Transverse colon (tissue), 4 donors: ENCODE data around the gene ADCY9.

Source experiments
- CTCF ChIP-seq, 5 experiments: fragments of 200-600 bp in 3 of 5; fragments of 450-650 bp in 2 of 5; sonication (generic) in 3 of 5; IDR thresholded peaks; 1 replicate in 2 of 5; 2 replicates in 3 of 5; pipeline ENCODE4 v1.5.1; 2016 to 2017; ENCODE audit warnings: antibody characterized with exemption in 5 of 5, inconsistent platforms in 3 of 5, mild to moderate bottlenecking in 2 of 5, moderate library complexity in 1 of 5
- EP300 ChIP-seq: sonication (generic); formaldehyde crosslinking; IDR thresholded peaks from one replicate; pipeline ENCODE4 v1.6.1; 2017; ENCODE audit warnings: antibody characterized with exemption, low read depth
- POLR2A ChIP-seq: fragments of 450-650 bp; IDR thresholded peaks from one replicate; pipeline ENCODE4 v1.6.1; 2016; ENCODE audit warnings: antibody characterized with exemption, mild to moderate bottlenecking, moderate library complexity
- POLR2AphosphoS5 ChIP-seq, 3 donors: sonication (generic); formaldehyde crosslinking; IDR thresholded peaks; one replicate each; pipeline ENCODE4 v1.6.1; 2016; ENCODE audit warnings: antibody characterized with exemption in 3 of 3

- TF ChIP-seq POLR2A (no peak), CTCF (IDR thresholded peaks at IDR 0.05) (no peak), EP300 (no peak), POLR2AphosphoS5 (IDR thresholded peaks at IDR 0.05) (no peak)
Measured at GRCh38 chr16:4060823-4061222, 55.4 kb downstream of the ADCY9 start.
